Muscle layer of duodenum (tissue), 2 donors: ENCODE measurements around the gene HNRNPK.
A peak's percentile ranks its signal among the peaks of the same experiment; 100 is the strongest.

Experiments used
- H3K27ac ChIP-seq: one replicate; pipeline ENCODE4 v1.7.0; 2013; ENCODE audit warnings: mild to moderate bottlenecking, low read length
- H3K27me3 ChIP-seq: one replicate; pipeline ENCODE4 v1.7.0; 2013; ENCODE audit warnings: low read depth, mild to moderate bottlenecking, control low read depth, low read length
- H3K36me3 ChIP-seq, 2 donors: one replicate each; pipeline ENCODE4 v1.7.0; 2013; ENCODE audit warnings: low read length in 2 of 2, control low read depth in 1 of 2, mild to moderate bottlenecking in 1 of 2; ENCODE audit not compliant: insufficient read depth in 2 of 2, control insufficient read depth in 1 of 2
- H3K4me1 ChIP-seq, 2 donors: one replicate each; pipeline ENCODE4 v1.7.0; 2013; ENCODE audit warnings: low read length in 2 of 2, mild to moderate bottlenecking in 2 of 2, control low read depth in 1 of 2, moderate library complexity in 1 of 2; ENCODE audit not compliant: insufficient read depth in 2 of 2, control insufficient read depth in 1 of 2
- H3K4me3 ChIP-seq, 2 donors: one replicate each; pipeline ENCODE4 v1.7.0; 2013; ENCODE audit warnings: low read length in 2 of 2, low read depth in 1 of 2, mild to moderate bottlenecking in 1 of 2
- H3K9me3 ChIP-seq, 2 donors: one replicate each; pipeline ENCODE4 v1.7.0; 2013; ENCODE audit warnings: low read length in 2 of 2, control low read depth in 1 of 2, mild to moderate bottlenecking in 1 of 2; ENCODE audit not compliant: control insufficient read depth in 1 of 2
- donor health status: healthy.

Gene HNRNPK

DNA sequence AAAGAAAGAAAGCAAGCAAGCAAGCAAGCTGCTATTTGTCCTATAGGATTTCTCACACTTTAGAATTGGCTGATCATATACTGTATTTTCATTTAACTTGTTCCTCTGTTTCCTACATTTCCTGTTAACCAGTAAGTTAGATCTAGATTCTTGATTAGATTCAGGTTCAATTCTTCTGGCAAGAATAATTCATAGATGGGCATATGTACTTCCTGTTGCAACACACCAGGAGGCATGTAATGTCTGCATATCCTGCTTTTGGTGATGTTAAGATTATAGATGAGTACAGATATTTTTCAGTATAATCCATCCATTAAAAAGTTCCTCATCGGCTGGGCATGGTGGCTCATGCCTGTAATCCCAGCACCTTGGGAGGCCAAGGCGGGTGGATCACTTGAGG is 48.0 kb downstream of the HNRNPK start:
- no peak overlapping the region for H3K4me3 ChIP-seq
- H3K27me3 ChIP-seq, result no peaks in the 10 kb centered on the region
- no peak overlapping the region for H3K27ac ChIP-seq
- H3K4me1 ChIP-seq, result no peaks in the 10 kb centered on the region
- H3K36me3 ChIP-seq, result no peaks in the 10 kb centered on the region
- no peaks in the 10 kb centered on the region for H3K9me3 ChIP-seq

DNA sequence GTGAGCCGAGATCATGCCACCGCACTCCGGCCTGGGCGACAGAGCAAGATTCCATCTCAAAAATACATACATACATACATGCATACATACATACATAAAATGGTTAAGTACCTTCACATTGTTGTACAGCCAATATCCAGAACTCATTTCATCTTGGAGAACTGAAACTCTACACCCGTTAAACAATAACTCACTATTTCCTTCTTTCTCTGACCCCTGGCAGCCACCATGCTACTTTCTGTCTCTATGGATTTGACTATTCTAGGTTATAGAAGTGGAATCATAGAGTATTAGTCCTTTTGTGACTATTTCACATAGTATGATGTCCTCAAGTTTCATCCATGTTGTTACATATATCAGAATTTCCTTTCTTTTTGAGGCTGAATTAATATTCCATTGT is 49.1 kb downstream of the HNRNPK start:
- H3K27me3 ChIP-seq, result no peaks in the 10 kb centered on the region
- H3K27ac ChIP-seq, result no peak overlapping the region
- no peaks in the 10 kb centered on the region for H3K4me1 ChIP-seq
- H3K36me3 ChIP-seq, result no peaks in the 10 kb centered on the region
- no peak overlapping the region for H3K4me3 ChIP-seq
- no peaks in the 10 kb centered on the region for H3K9me3 ChIP-seq

GRCh38 chr9:83927591-83927990 is 52.4 kb downstream of the HNRNPK start:
- H3K27ac ChIP-seq, result no peak overlapping the region
- H3K27me3 ChIP-seq, result no peaks in the 10 kb centered on the region
- no peaks in the 10 kb centered on the region for H3K9me3 ChIP-seq
- no peaks in the 10 kb centered on the region for H3K36me3 ChIP-seq
- no peak overlapping the region for H3K4me3 ChIP-seq
- no peaks in the 10 kb centered on the region for H3K4me1 ChIP-seq

DNA sequence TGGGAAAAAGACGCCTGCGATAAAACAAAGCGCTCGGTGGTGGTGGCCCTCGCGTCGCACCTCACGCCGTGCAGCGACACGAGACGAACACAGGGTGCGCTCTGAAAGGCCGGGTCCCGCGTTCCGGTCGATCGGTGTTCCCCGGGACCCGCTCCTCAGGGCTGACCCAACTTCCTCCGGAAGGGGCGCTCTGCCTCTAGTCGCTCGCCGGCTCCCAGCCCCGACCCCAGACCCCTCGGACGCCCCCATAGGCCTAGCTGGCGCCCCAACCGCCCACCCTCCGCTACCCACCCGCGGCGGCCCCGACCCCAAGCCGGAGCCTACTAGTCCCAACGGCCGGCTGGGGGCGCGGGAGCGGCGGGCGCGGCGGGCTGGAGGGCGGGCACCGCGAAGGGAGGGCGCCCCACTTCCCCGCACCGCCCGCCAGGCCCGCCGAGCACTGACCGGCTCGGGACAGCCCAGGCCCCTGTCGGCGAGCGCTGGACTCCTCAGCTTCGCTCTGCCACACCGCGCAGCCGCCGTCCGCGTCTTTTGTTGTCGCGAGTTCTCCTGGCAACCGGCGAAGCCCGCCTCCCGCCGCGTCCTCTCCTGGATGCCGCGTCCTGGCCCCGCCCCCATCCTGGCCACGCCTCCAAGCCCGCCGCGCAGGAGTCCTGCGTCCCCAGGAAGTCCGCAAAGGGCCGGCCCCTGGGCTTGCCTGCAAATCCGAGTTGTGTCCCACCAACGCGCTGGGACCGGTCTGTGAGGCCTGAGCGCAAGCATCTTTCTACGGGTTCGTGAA is 58.9 kb downstream of the HNRNPK start, which contains the start of gene KIF27:
KIF27 (minus strand) TSS at position 506 of the 781 bp plus-strand sequence. CDS start 5,841 bp downstream, outside the sequence.
- H3K36me3 ChIP-seq, result no peaks in the 10 kb centered on the region
- H3K4me3 ChIP-seq, result peak within 1 kb of the TSS; percentile 51 to 68
- no peaks in the 10 kb centered on the region for H3K27me3 ChIP-seq
- H3K4me1 ChIP-seq, result peaks cover 0 to 3% of the 10 kb centered on the region in 2 donors
- H3K9me3 ChIP-seq, result no peaks in the 10 kb centered on the region
- peak within 1 kb of the TSS; percentile 67 for H3K27ac ChIP-seq

- Histone ChIP-seq H3K27ac (peak overlapping the region; percentile 35), H3K9me3 (no peaks in the 10 kb centered on the region), H3K4me1 (peaks cover 0 to 3% of the 10 kb centered on the region in 2 donors), H3K4me3 (peak overlapping the region; percentile 51 to 68), H3K27me3 (no peaks in the 10 kb centered on the region), H3K36me3 (no peaks in the 10 kb centered on the region)
Measured at GRCh38 chr9:83920469-83920926, 59.5 kb downstream of the HNRNPK start.

GRCh38 chr9:83919111-83919510 is 60.9 kb downstream of the HNRNPK start:
- no peaks in the 10 kb centered on the region for H3K36me3 ChIP-seq
- no peak overlapping the region for H3K4me3 ChIP-seq
- H3K27ac ChIP-seq, result no peak overlapping the region
- H3K9me3 ChIP-seq, result no peaks in the 10 kb centered on the region
- peaks cover 0 to 3% of the 10 kb centered on the region in 2 donors for H3K4me1 ChIP-seq
- no peaks in the 10 kb centered on the region for H3K27me3 ChIP-seq
